GM19025 (cell line): ENCODE measurements around the gene PAN2.
A peak's percentile ranks its signal among the peaks of the same experiment; 100 is the strongest.

Source experiments
- ATAC-seq: cut with Tn5 transposase; IDR thresholded peaks from one replicate; pipeline ENCODE4 v1.9.1; 2021; ENCODE audit warnings: mild to moderate bottlenecking, low read depth, moderate library complexity; ENCODE audit not compliant: unreplicated experiment

Gene PAN2, protein sequence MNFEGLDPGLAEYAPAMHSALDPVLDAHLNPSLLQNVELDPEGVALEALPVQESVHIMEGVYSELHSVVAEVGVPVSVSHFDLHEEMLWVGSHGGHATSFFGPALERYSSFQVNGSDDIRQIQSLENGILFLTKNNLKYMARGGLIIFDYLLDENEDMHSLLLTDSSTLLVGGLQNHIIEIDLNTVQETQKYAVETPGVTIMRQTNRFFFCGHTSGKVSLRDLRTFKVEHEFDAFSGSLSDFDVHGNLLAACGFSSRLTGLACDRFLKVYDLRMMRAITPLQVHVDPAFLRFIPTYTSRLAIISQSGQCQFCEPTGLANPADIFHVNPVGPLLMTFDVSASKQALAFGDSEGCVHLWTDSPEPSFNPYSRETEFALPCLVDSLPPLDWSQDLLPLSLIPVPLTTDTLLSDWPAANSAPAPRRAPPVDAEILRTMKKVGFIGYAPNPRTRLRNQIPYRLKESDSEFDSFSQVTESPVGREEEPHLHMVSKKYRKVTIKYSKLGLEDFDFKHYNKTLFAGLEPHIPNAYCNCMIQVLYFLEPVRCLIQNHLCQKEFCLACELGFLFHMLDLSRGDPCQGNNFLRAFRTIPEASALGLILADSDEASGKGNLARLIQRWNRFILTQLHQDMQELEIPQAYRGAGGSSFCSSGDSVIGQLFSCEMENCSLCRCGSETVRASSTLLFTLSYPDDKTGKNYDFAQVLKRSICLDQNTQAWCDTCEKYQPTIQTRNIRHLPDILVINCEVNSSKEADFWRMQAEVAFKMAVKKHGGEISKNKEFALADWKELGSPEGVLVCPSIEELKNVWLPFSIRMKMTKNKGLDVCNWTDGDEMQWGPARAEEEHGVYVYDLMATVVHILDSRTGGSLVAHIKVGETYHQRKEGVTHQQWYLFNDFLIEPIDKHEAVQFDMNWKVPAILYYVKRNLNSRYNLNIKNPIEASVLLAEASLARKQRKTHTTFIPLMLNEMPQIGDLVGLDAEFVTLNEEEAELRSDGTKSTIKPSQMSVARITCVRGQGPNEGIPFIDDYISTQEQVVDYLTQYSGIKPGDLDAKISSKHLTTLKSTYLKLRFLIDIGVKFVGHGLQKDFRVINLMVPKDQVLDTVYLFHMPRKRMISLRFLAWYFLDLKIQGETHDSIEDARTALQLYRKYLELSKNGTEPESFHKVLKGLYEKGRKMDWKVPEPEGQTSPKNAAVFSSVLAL

DNA sequence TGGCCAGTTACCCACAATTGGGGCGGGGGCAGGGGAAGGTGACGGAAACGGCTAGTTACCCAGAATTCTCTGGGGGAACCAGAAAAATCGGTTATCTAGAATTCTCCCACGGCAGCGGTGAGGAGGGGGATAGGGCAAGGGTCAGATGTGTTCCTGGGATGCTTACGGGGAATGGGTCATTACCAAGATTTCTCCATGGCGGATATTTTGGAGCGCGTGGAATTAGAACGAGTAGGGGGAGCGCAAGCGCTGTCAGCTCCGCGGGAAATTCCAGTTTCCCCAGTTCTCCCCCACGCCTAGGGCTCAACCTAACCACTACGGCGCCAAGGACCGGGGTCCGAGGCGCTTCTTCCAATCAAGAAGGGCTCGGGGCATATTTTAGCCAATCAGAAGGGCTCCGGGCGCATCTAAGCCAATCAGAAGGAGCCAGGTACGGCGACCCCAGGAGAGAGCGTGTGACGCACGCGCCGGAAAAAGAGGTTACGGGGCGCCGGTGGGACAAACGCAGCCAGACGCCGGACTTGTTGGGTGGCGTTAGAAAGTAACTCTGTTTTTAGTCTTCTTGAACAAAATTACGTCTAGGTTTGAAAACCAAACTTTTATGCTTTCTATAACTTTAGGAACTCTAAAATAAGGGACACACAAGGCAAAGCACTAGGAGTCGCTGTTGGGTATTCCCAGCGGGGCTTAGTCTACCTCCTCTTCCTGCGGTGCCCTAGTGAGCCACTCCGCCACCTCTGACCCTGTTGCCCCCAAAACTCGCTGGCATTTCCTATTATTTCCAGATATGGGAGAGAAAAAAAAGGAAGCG is at the start of gene PAN2:
Gene PAN2, minus strand, starts transcription at position 322 of the 811 bp plus-strand sequence. CDS start 906 bp downstream, outside the sequence.
- ATAC-seq, result peak; percentile 95

DNA sequence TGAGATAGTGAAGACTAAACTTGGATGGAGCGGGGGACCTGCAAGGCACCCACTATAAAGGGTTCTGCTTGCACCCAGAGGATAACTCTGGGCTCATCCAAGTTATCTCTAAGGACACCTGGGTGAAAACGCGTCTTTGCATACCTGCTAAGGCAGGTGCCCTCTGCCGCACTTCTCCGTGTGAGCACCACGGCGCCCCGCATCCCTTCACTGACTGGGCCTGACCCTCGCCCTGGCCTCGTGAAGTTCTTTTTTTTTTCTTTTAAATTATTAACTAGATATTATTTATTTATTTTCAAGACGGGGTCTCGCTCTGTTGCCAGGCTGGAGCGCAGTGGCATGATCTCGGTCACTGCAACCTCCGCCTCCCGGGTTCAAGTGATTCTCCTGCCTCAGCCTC is 48.8 kb upstream of the PAN2 start:
- no peak for ATAC-seq

GRCh38 chr12:56377989-56378316 is 44.2 kb upstream of the PAN2 start:
- ATAC-seq, result no peak

- no peak for ATAC-seq
These were observed 43.6 kb upstream of the PAN2 start for GRCh38 chr12:56377310-56377988.

GRCh38 chr12:56375598-56376434 is 42.0 kb upstream of the PAN2 start:
- ATAC-seq, result peak; percentile 62

DNA sequence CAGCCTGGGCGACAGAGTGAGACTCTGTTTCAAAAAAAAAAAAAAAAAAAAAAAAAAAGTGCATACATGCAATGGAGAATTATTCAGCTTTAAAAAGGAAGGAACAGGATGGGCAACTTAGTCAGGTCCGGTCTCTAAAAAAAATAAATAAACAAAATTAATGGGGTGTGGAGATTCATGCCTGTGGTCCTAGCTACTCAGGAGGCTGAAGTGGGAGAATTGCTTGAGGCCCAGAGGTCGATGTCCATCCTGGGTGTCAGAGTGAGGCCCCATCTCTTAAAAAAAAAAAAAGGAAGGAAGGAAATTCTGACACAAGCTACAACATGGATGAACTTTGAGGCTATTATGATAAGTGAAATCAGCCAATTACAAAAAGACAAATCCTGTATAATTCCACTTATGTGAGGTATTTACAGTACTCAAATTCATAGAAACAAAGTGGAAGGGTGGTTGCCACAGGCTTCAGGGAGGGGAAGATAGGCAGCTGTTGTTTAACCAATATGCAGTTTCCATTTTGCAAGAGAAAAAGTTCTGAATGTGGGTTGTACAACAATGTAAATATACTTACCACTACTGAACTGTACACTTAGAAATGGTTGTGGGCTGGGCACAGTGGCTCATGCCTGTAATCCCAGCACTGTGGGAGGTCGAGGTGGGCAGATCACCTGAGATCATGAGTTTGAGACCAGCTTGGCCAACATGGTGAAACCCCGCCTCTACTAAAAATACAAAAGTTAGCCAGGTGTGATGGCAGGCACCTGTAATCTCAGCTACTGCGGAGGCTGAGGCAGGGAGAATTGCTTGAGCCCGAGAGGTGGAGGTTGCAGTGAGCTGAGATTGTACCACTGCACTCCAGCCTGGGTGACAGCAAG is 41.2 kb upstream of the PAN2 start:
- peak; percentile 30 for ATAC-seq

- no peak for ATAC-seq
These were observed 39.7 kb upstream of the PAN2 start for GRCh38 chr12:56373515-56373914.

DNA sequence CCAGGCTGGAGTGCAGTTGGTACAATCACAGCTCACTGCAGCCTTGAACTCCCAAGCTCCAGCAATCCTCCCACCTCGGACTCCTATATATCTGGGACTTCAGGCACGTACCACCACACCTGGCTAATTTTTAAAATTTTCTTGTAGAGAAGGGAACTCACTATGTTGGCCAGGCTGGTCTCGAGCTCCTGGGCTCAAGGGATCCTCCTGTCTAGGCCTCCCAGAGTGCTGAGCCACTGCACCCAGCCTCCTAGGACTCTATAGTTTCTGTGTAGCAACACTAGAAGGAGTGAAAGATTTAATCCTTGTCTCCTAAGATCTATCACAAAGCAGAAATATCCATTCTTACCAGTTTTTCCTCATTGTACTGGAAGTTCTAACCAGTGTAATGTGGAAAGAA is 33.1 kb upstream of the PAN2 start:
- no peak for ATAC-seq

DNA sequence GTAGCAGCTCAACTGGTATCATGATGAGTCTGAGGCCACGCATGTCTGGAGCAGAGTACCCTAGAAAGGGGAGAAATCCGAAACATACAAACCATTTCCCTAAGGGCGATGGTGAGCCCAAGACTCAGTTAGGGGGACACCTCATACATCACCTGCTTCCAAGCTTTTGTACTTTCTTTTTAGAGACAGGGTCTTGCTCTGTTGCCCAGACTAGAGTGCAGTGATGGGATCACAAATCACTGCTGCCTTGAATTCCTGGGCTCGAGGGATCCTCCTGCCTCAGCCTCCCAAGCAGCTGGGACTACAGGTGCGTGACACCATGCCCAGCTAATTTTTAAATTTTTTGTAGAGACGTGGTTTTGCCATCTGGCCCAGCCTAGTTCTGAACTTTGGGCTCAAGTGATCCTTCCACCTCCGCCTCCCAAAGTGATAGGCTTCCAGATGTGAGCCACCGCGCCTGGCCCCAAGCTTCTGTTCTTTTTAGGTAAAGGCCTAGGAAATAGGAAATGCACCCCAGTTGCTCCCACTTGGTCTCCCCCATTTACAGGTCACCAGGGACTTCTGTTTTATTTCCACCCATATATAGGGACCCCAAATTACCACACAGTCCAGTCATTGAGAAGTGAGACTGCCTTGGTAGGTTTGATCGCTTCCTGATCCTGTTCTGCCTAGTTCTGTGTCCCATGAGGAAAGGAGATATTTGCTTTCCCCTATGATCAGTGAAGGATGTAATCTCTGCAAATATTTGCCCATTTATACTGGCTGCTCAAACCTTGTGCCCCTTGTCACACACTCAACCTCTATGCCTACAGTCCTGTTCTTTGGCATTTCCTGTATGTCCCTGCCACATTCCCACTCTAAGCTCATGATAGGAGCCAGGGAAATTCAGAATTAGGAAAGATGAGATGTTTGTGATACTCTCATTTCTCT is 28.6 kb upstream of the PAN2 start, which contains the start of gene APOF:
Gene APOF, minus strand, starts transcription at position 728 of the 930 bp plus-strand sequence. Its CDS starts 112 bp downstream, at position 616.
- ATAC-seq, result no peak

GRCh38 chr12:56361487-56362129 is 27.8 kb upstream of the PAN2 start:
- ATAC-seq, result no peak

DNA sequence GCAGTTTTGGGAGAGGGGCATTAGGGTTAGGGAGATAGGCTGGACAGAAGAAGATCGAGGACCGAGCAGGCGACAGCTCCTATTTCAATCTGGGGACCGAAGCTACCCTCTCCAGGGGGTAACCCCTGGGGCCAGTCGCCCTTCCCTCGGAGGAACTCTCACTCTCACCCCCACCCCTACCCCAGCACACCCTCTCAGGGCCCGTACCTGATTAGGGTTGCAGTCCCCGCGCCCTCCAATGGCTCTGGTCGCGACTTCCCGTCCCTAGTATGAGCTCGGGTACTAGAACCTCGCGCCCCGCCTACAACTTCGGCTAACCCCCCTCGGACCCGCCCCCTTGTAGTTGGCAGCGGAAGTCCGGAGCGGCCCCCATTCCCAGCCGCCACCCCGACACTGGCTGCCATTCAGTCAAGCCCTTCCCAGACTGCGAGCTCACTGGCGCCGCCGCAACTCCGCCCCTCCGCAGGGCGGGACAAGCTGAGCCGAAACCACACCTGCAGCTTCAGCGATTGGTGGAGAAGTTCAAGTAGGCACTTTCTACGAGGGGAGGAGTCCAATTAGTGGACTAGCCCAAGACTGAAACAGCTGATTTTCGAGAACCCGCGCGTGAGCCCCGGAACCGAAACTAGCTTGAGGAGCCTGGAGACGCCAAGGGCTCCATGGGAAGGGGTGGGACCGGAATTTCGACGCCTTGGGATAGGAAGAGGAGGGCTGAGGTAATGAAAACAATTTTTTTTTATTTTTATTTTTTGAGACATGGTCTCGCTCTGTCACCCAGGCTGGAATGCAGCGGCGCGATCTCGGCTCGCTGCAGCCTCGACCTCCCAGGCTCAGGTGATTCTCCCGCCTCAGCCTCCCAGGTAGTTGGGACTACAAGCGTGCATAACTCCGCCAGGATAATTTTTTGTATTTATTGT is 26.3 kb upstream of the PAN2 start, which contains the start of gene STAT2:
Gene STAT2, minus strand, starts transcription at position 257 of the 917 bp plus-strand sequence. CDS start 3,536 bp downstream, outside the sequence.
- ATAC-seq, result peak; percentile 91

DNA sequence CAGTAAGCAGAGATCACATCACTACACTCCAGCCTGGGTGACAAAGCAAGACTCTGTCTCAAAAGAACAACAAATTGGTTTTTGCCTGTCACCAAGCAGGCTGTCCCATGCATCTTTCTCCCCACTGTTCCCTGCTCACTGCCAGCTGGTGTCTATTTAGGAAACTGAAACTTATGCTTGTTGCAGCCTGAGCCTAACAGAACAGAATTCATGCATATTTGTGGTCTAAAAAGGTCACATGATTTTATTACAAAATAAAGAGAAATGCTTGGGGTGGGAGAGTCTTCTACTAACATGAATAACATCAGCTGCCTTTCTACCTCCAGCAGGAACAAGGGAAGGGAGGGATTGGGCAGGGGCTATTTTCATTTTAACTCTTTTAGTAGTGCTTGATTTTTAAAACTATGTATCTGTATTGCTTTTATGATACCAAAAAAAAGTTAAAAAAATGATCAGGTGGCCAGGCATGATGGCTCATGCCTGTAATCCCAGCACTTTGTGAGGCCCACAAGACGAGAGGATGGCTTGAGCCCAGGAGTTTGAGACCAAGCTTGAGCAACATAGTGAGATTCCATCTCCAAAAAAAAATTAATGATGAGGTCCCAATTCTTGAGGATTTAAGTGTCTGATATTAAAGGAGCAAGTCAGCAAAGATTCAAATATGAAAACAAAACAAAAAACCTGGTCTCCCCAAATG is 25.2 kb upstream of the PAN2 start:
- no peak for ATAC-seq

DNA sequence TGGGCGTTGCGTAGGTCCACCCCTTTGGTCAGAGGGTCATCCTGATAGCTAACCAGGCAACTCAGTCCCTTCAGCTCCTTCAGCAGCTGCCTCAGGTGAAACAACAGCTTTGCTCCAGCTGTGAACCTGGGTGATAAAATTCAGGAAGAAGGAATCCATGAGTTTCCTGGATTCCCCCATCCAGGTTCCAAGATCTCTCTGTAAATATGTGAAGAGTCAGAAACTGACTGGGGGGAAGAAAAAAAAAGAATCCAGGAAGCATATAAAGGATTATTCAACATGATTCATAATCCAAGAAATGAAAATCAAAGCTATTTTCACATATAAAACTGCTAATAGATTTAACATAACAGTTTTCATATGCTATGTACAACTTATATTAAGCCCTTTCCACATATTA is 17.5 kb upstream of the PAN2 start:
- ATAC-seq, result no peak

DNA sequence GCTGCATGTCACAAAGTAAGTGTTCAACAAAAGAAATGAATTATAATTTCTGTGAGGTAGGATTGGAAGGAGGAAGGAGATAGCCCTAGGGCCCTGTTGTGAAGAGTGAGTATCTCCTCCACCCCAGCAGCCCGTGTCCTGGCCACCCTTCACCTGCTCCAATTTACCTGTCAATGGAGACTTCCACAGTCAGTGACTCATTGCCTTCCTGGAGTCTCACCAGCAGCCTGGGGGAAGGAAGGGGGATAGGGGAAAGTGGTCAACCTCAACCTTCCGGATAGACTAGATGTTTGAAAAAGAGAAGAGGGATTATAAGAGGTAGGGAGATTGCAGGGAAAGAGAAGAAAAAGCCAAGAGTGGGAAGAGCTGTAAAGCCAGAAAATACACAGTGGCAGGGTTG is 16.9 kb upstream of the PAN2 start:
- ATAC-seq, result no peak
